CD4-positive, alpha-beta memory T cell (primary cell): ENCODE data around the gene ELMO1. TPM values are rescaled to one million over a fixed set of nuclear protein-coding genes. Genes with fewer than 3 reads are reported as not detected.

Source experiments
- CTCF ChIA-PET: fragments of 350-600 bp; sonication (Branson Sonifier 250); formaldehyde crosslinking; loops from one replicate; lab custom pipeline; 2021; ENCODE audit warnings: inconsistent platforms; ENCODE audit not compliant: partially characterized antibody; lab: Charles Lee
- POLR2A ChIA-PET: fragments of 350-600 bp; sonication (Branson Sonifier 250); formaldehyde crosslinking; loops from one replicate; lab custom pipeline; 2021; ENCODE audit not compliant: partially characterized antibody; lab: Charles Lee
- DNase-seq, 5 donors: peaks; one replicate each; pipeline versions ENCODE4 v3.0.0 to v3.0.0-alpha.2; 2020 to 2022; ENCODE audit warnings: mixed read lengths in 1 of 5
- H3K27ac ChIP-seq: one replicate; pipeline ENCODE4 v1.7.0; 2013; ENCODE audit warnings: low read depth, low read length
- H3K27me3 ChIP-seq: 2 replicates; pipeline ENCODE4 v1.7.0; 2013; ENCODE audit warnings: mild to moderate bottlenecking, low read length, moderate library complexity; ENCODE audit not compliant: insufficient read depth
- H3K36me3 ChIP-seq: 2 replicates; pipeline ENCODE4 v1.7.0; 2013; ENCODE audit warnings: mild to moderate bottlenecking, low read length, moderate library complexity; ENCODE audit not compliant: insufficient read depth
- H3K4me1 ChIP-seq: 2 replicates; pipeline ENCODE4 v1.7.0; 2013; ENCODE audit warnings: mild to moderate bottlenecking, low read length, moderate library complexity; ENCODE audit not compliant: insufficient read depth
- H3K4me3 ChIP-seq, 2 donors: one replicate each; pipeline ENCODE4 v1.7.0; 2013; ENCODE audit warnings: low read length in 2 of 2, mild to moderate bottlenecking in 1 of 2
- H3K9me3 ChIP-seq, 2 donors: one replicate each; pipeline ENCODE4 v1.7.0; 2013; ENCODE audit warnings: low read length in 2 of 2, control low read depth in 1 of 2; ENCODE audit not compliant: control insufficient read depth in 1 of 2
- H3K27ac Mint-ChIP-seq, 7 donors: one replicate each; pipeline ENCODE4 v1.8.0; 2020 to 2021; ENCODE audit warnings: mixed read lengths in 7 of 7, mild to moderate bottlenecking in 6 of 7, inconsistent platforms in 3 of 7, moderate library complexity in 3 of 7
- H3K27me3 Mint-ChIP-seq, 2 donors: one replicate each; pipeline ENCODE4 v1.8.0; 2020 to 2021; ENCODE audit warnings: mixed read lengths in 2 of 2
- H3K36me3 Mint-ChIP-seq, 2 donors: one replicate each; pipeline ENCODE4 v1.8.0; 2020 to 2021; ENCODE audit warnings: mixed read lengths in 2 of 2, inconsistent platforms in 1 of 2, mild to moderate bottlenecking in 1 of 2
- H3K4me1 Mint-ChIP-seq, 4 donors: one replicate each; pipeline ENCODE4 v1.8.0; 2020 to 2021; ENCODE audit warnings: mixed read lengths in 4 of 4, mild to moderate bottlenecking in 1 of 4
- H3K4me3 Mint-ChIP-seq, 8 donors: one replicate each; pipeline ENCODE4 v1.8.0; 2020 to 2021; ENCODE audit warnings: mixed read lengths in 8 of 8, mild to moderate bottlenecking in 7 of 8, moderate library complexity in 6 of 8, inconsistent platforms in 3 of 8
- H3K9me3 Mint-ChIP-seq, 8 donors: one replicate each; pipeline ENCODE4 v1.8.0; 2020 to 2021; ENCODE audit warnings: mixed read lengths in 8 of 8, mild to moderate bottlenecking in 5 of 8, inconsistent platforms in 3 of 8, moderate library complexity in 1 of 8
- intact Hi-C: fragments of 100-400 bp; cut with micrococcal nuclease; formaldehyde crosslinking; loops from one replicate; pipeline ENCODE4 v1.15.1; 2023
- polyA plus RNA-seq, 2 donors: library from polyadenylated mRNA; unstranded; fragments of 300-500 nt; fragmentation: Illumina TruSeq; gene quantifications; one replicate each; pipeline ENCODE4 v1.2.3, GENCODE V29; 2021
- total RNA-seq, 2 experiments: library from RNA; stranded (reverse); gene quantifications; one replicate each; pipeline ENCODE4 v1.2.3, GENCODE V29; 2021

ELMO1 gene
- total and polyA plus RNA-seq, 4 experiments from 2014 or later: 45.1 to 131 (median 111) TPM

DNA sequence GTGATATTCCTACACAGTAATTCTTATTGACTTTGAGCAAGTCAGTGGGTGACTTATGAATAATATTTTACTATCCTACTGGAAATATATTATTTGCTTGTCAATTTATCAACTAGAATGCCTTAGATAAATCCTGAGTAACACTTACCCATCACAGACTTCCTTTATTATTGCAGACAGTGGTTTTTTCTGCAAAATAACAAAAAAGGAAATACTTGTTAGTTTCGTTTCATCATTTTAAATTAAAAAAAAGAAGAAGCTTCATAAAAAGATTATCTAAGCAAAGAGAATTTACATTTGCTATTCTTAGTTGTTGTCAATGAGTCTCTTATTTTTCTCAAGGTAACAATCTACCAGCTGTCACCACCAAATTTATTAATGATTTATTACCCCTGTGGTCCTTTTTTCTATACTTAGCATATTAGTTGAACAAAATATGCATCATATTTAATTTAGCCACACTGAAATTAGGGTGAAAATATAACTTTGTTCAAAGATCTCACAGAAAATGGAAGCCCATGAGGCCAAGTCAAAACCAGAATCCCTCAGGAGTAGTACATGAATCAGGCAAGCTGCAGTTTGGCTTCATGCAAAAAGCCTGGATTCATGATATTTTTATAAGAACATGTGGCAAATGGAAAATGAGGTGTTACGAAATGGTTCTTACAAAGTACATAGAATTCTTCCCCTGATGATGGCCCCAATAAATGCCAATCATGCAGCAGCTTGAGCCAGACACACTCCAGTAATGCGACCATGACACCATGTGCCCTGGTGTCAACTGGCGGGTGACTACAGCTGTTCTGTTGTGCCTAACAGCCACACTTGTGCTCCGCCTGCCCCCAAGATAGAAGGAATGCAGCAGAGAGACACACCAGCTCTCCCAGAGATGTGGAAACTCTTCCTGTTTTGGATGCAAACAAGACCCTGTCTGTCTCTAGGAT, 132.6 kb downstream of the ELMO1 start:
- POLR2A ChIA-PET: interaction anchor here (0.9 to 1.9 kb wide), 5 partner anchors 21 to 132 kb away, joined by 3 to 6 read pairs (median 3); partner anchors contain the start of gene ELMO1
- intact Hi-C loops: no loop called here
- H3K36me3 ChIP-seq: peaks cover 8% of the 10 kb centered on the region

GRCh38 chr7:37312608-37313007, 136.1 kb downstream of the ELMO1 start:
- H3K4me3 Mint-ChIP-seq: peak overlapping the region in 1 of 8 donors; percentile 40
- H3K4me1 ChIP-seq: peaks cover 56% of the 10 kb centered on the region
- peaks cover 15% of the 10 kb centered on the region for H3K36me3 ChIP-seq
- ChIA-PET POLR2A (interaction anchor here (1.4 kb wide), 2 partner anchors 9 to 16 kb away, joined by 3 read pairs; no protein-coding TSS in a partner anchor), CTCF (no interaction called here)
- intact Hi-C loops: no loop called here
- peak overlapping the region; percentile 54 for H3K27ac ChIP-seq
- H3K27me3 ChIP-seq: no peaks in the 10 kb centered on the region
- peaks cover 64 to 83% (median 70%) of the 10 kb centered on the region in 4 donors for H3K4me1 Mint-ChIP-seq
- no peak overlapping the region for H3K4me3 ChIP-seq
- peaks cover 41 to 61% of the 10 kb centered on the region in 2 donors for H3K36me3 Mint-ChIP-seq
- H3K9me3 Mint-ChIP-seq: peaks cover 0 to 2% (median 0%) of the 10 kb centered on the region in 8 donors
- H3K27ac Mint-ChIP-seq: peak overlapping the region; percentile 95 to 99 (median 98)
- no peak for DNase-seq
- no peaks in the 10 kb centered on the region for H3K27me3 Mint-ChIP-seq
- H3K9me3 ChIP-seq: no peaks in the 10 kb centered on the region

More for the DNA sequence above, 132.6 kb downstream of the ELMO1 start:
- Histone ChIP-seq H3K27ac (no peak overlapping the region), H3K4me1 (peaks cover 57% of the 10 kb centered on the region), H3K9me3 (no peaks in the 10 kb centered on the region), H3K4me3 (no peak overlapping the region), H3K27me3 (no peaks in the 10 kb centered on the region)
- Mint-ChIP-seq H3K4me1 (peaks cover 40 to 53% (median 43%) of the 10 kb centered on the region in 4 donors), H3K27ac (peak overlapping the region; percentile 60 to 78 (median 72)), H3K27me3 (no peaks in the 10 kb centered on the region), H3K4me3 (peak overlapping the region in 5 of 8 donors; percentile 19 to 32 (median 26)), H3K36me3 (peaks cover 26 to 41% of the 10 kb centered on the region in 2 donors), H3K9me3 (no peaks in the 10 kb centered on the region)
- DNase-seq: no peak
- CTCF ChIA-PET: interaction anchor here (1.4 to 1.9 kb wide), 3 partner anchors 26 to 37 kb away, joined by 5 to 8 read pairs (median 7); no protein-coding TSS in a partner anchor

GRCh38 chr7:37311355-37311754, 137.3 kb downstream of the ELMO1 start:
- peaks cover 57 to 89% (median 71%) of the 10 kb centered on the region in 4 donors for H3K4me1 Mint-ChIP-seq
- no peaks in the 10 kb centered on the region for H3K9me3 ChIP-seq
- peaks cover 53% of the 10 kb centered on the region for H3K4me1 ChIP-seq
- no peaks in the 10 kb centered on the region for H3K27me3 ChIP-seq
- peak overlapping the region in 7 of 8 donors; percentile 44 to 87 (median 75) for H3K4me3 Mint-ChIP-seq
- H3K27ac Mint-ChIP-seq: peak overlapping the region; percentile 95 to 99 (median 98)
- H3K27me3 Mint-ChIP-seq: no peaks in the 10 kb centered on the region
- H3K36me3 ChIP-seq: peaks cover 15% of the 10 kb centered on the region
- peaks cover 43 to 65% of the 10 kb centered on the region in 2 donors for H3K36me3 Mint-ChIP-seq
- peak overlapping the region; percentile 54 for H3K27ac ChIP-seq
- CTCF ChIA-PET: interaction anchor here (1.7 to 2.7 kb wide), 2 partner anchors 27 to 136 kb away, joined by 4 to 18 read pairs; no protein-coding TSS in a partner anchor
- POLR2A ChIA-PET: interaction anchor here (0.6 to 3.0 kb wide), 6 partner anchors 26 to 137 kb away, joined by 3 to 27 read pairs (median 6); partner anchors contain the start of gene ELMO1
- intact Hi-C loops: loop anchor here (1.0 to 2.0 kb wide), 2 partner anchors 15 to 31 kb away; no protein-coding TSS in a partner anchor
- DNase-seq: peak; percentile 47 to 66 (median 61)
- peaks cover 0 to 2% (median 0%) of the 10 kb centered on the region in 8 donors for H3K9me3 Mint-ChIP-seq
- H3K4me3 ChIP-seq: no peak overlapping the region

DNA sequence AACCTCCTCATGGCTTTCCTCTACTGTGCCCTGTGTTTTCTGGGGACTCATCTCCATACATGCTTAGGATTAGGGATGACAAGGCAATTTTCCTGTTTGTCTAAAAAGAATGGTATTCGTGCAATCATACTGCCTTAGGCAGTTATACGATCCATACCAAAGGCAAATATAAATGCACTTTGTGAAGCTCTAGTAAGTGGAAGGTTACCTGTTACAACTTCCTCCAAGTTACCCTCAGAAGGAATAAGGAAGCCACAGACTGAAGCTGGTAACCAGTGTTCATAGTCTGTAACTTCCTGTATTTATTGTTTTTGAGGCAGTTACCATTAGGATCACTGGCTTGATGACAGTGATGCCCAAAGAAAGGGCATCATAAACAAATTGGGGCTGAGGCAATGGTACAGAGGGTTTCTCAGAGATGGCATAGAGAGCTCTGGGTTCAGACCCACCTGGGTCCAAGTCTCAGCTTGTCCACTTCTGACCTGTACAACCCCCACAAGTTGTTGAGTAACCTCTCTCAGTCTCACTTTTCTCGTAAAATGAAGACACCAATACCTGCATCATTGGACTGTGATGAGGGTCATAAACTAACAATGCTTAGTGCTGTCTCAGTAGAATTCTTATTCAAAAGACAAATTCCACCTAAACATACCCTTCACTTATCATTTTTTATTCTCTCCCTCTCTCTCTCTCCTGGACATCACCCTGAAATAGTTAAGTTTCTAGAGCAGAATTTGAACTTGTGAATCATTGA, 138.2 kb downstream of the ELMO1 start:
- no peaks in the 10 kb centered on the region for H3K9me3 ChIP-seq
- H3K4me3 ChIP-seq: no peak overlapping the region
- H3K27ac ChIP-seq: peak overlapping the region; percentile 54
- peak overlapping the region in 7 of 8 donors; percentile 72 to 87 (median 76) for H3K4me3 Mint-ChIP-seq
- H3K36me3 Mint-ChIP-seq: peaks cover 50 to 70% of the 10 kb centered on the region in 2 donors
- peaks cover 45% of the 10 kb centered on the region for H3K4me1 ChIP-seq
- intact Hi-C loops: loop anchor here (1.0 to 2.0 kb wide), 3 partner anchors 14 to 139 kb away; no protein-coding TSS in a partner anchor
- ChIA-PET CTCF (interaction anchor here (1.6 to 2.7 kb wide), 4 partner anchors 26 to 141 kb away, joined by 4 to 18 read pairs (median 9); no protein-coding TSS in a partner anchor), POLR2A (interaction anchor here (0.5 to 3.0 kb wide), 14 partner anchors 14 to 1509 kb away, joined by 3 to 27 read pairs (median 5); partner anchors contain the start of genes ELMO1 and SEPTIN7)
- H3K36me3 ChIP-seq: peaks cover 15% of the 10 kb centered on the region
- H3K27me3 ChIP-seq: no peaks in the 10 kb centered on the region
- peaks cover 0 to 2% (median 0%) of the 10 kb centered on the region in 8 donors for H3K9me3 Mint-ChIP-seq
- peak; percentile 48 to 70 (median 62) for DNase-seq
- no peaks in the 10 kb centered on the region for H3K27me3 Mint-ChIP-seq
- H3K27ac Mint-ChIP-seq: peak overlapping the region; percentile 95 to 99 (median 98)
- H3K4me1 Mint-ChIP-seq: peaks cover 57 to 88% (median 70%) of the 10 kb centered on the region in 4 donors

DNA sequence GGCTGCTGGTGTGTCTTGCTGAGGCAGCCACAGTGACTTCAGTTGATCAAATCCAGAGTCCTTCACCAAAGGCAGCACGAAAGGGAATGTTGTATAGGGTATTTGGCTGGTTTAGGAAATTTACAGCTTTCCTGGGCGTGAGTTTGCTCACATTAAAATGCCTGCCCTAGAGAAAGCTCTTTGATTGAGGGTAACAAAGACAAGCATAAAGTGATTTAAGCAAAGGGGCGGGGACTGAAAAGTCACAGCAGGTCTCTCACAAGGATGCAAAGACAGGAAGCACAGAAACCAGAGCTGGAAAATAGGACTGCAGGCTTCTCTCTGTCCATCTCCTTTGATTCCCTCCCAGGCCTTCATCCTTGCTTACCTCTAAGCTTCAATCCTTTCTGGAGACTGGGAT, 139.2 kb downstream of the ELMO1 start:
- Mint-ChIP-seq H3K4me1 (peaks cover 54 to 86% (median 66%) of the 10 kb centered on the region in 4 donors), H3K4me3 (peak overlapping the region in 5 of 8 donors; percentile 2 to 49 (median 24)), H3K27me3 (no peaks in the 10 kb centered on the region), H3K9me3 (peaks cover 0 to 2% (median 0%) of the 10 kb centered on the region in 8 donors), H3K36me3 (peaks cover 55 to 74% of the 10 kb centered on the region in 2 donors), H3K27ac (peak overlapping the region; percentile 95 to 99 (median 98))
- Histone ChIP-seq H3K4me3 (no peak overlapping the region), H3K4me1 (peaks cover 38% of the 10 kb centered on the region), H3K36me3 (peaks cover 15% of the 10 kb centered on the region), H3K27ac (peak overlapping the region; percentile 54), H3K27me3 (no peaks in the 10 kb centered on the region), H3K9me3 (no peaks in the 10 kb centered on the region)
- CTCF ChIA-PET: interaction anchor here (1.6 to 2.7 kb wide), 3 partner anchors 25 to 142 kb away, joined by 4 to 18 read pairs (median 14); no protein-coding TSS in a partner anchor
- DNase-seq: no peak
- intact Hi-C loops: no loop called here
- POLR2A ChIA-PET: interaction anchor here (0.5 to 3.0 kb wide), 10 partner anchors 9 to 139 kb away, joined by 3 to 27 read pairs (median 4); partner anchors contain the start of gene ELMO1

DNA sequence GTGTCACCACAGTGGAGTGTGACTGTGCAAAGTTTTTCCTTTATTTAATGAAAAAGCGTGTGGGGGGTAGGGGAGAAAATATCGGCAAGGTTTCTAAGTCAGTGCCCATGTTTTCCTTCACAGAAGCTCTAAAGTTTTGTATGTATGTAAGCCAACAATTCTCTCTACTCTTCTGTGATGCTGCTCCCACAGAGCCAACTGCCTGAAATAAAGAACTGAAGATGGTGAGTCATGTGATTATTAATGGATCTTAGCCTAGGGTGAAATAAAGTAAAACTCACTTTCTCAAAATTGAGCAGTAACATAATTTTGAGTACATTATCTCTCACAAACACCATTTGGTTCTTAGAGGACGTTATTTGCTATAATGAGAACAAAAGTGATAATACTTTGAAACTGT, 143.7 kb downstream of the ELMO1 start:
- DNase-seq: no peak
- Histone ChIP-seq H3K36me3 (peaks cover 13% of the 10 kb centered on the region), H3K27ac (no peak overlapping the region), H3K9me3 (no peaks in the 10 kb centered on the region), H3K4me3 (no peak overlapping the region), H3K27me3 (no peaks in the 10 kb centered on the region), H3K4me1 (peaks cover 9% of the 10 kb centered on the region)
- no peak overlapping the region for H3K4me3 Mint-ChIP-seq
- POLR2A ChIA-PET: no interaction called here
- CTCF ChIA-PET: interaction anchor here (3.3 kb wide), 1 partner anchor 20 kb away, joined by 18 read pairs; no protein-coding TSS in a partner anchor
- H3K27me3 Mint-ChIP-seq: no peaks in the 10 kb centered on the region
- peaks cover 71 to 73% of the 10 kb centered on the region in 2 donors for H3K36me3 Mint-ChIP-seq
- peaks cover 0 to 4% (median 0%) of the 10 kb centered on the region in 8 donors for H3K9me3 Mint-ChIP-seq
- no peak overlapping the region for H3K27ac Mint-ChIP-seq
- H3K4me1 Mint-ChIP-seq: peaks cover 25 to 53% (median 35%) of the 10 kb centered on the region in 4 donors
- intact Hi-C loops: no loop called here
